ENCODE results near the gene GPR61. TPM values are rescaled to one million over a fixed set of nuclear protein-coding genes. Genes with fewer than 3 reads are reported as not detected.

The GPR61 gene
- total and polyA plus RNA-seq, 5 donors from 2014 or later = 0.20 to 0.43 (median 0.43) TPM; not detected in 2

- Mint-ChIP-seq H3K27me3 (no peaks in the 10 kb centered on the region), H3K4me3 (no peak overlapping the region), H3K4me1 (peaks cover 29 to 55% (median 36%) of the 10 kb centered on the region in 4 donors), H3K27ac (no peak overlapping the region), H3K36me3 (peaks cover 5% of the 10 kb centered on the region), H3K9me3 (no peaks in the 10 kb centered on the region)
- Histone ChIP-seq H3K27me3 (ENCODE audit: control insufficient read depth, insufficient read depth, low read length) (no peaks in the 10 kb centered on the region), H3K9me3 (ENCODE audit: control insufficient read depth in 2 of 2, low read length in 2 of 2) (no peaks in the 10 kb centered on the region), H3K4me1 (ENCODE audit: control insufficient read depth, insufficient read depth, low read length, poor library complexity, severe bottlenecking) (peaks cover 8% of the 10 kb centered on the region), H3K36me3 (ENCODE audit: control insufficient read depth, insufficient read depth, low read length) (peaks cover 6% of the 10 kb centered on the region), H3K4me3 (ENCODE audit: low read depth, low read length) (no peak overlapping the region), H3K27ac (ENCODE audit: insufficient read depth, low read length, poor library complexity, severe bottlenecking) (no peak overlapping the region)
- DNase-seq = no peak
- no peak for ATAC-seq (ENCODE audit: low read depth in 2 of 2)
These were observed 29.7 kb downstream of the GPR61 start for GRCh38 chr1:109569323-109569722.

DNA sequence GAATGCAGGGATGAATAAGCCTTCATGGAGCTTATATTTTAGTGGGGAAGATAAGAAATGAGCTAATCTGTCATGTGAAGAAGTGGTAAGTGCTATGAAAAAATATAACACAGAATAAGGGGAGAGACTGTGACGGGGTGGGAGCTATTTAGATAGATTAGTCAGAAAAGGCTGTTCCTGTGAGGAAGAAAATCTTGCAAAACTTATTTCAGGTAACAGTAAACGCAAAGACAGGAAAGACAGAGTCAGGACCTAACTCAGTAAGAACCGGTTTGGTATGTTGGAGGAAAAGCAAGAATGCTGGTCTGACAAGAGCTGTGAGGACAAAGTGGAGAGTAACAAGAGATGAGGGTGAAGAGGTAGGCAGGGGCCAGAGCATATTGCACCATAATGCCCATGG lies 30.7 kb downstream of the GPR61 start:
- Mint-ChIP-seq H3K36me3 (peaks cover 8% of the 10 kb centered on the region), H3K27me3 (no peaks in the 10 kb centered on the region), H3K4me1 (peaks cover 22 to 45% (median 31%) of the 10 kb centered on the region in 4 donors), H3K9me3 (no peaks in the 10 kb centered on the region), H3K27ac (no peak overlapping the region), H3K4me3 (no peak overlapping the region)
- Histone ChIP-seq H3K36me3 (ENCODE audit: control insufficient read depth, insufficient read depth, low read length) (peaks cover 13% of the 10 kb centered on the region), H3K27ac (ENCODE audit: insufficient read depth, low read length, poor library complexity, severe bottlenecking) (no peak overlapping the region), H3K4me1 (ENCODE audit: control insufficient read depth, insufficient read depth, low read length, poor library complexity, severe bottlenecking) (peaks cover 8% of the 10 kb centered on the region), H3K9me3 (ENCODE audit: control insufficient read depth in 2 of 2, low read length in 2 of 2) (no peaks in the 10 kb centered on the region), H3K27me3 (ENCODE audit: control insufficient read depth, insufficient read depth, low read length) (no peaks in the 10 kb centered on the region), H3K4me3 (ENCODE audit: low read depth, low read length) (no peak overlapping the region)
- ATAC-seq (ENCODE audit: low read depth in 2 of 2) = no peak
- no peak for DNase-seq

GRCh38 chr1:109573785-109574184 lies 34.1 kb downstream of the GPR61 start:
- Histone ChIP-seq H3K4me3 (ENCODE audit: low read depth, low read length) (no peak overlapping the region), H3K36me3 (ENCODE audit: control insufficient read depth, insufficient read depth, low read length) (peaks cover 32% of the 10 kb centered on the region), H3K27me3 (ENCODE audit: control insufficient read depth, insufficient read depth, low read length) (no peaks in the 10 kb centered on the region), H3K9me3 (ENCODE audit: control insufficient read depth in 2 of 2, low read length in 2 of 2) (no peaks in the 10 kb centered on the region), H3K4me1 (ENCODE audit: control insufficient read depth, insufficient read depth, low read length, poor library complexity, severe bottlenecking) (peaks cover 8% of the 10 kb centered on the region), H3K27ac (ENCODE audit: insufficient read depth, low read length, poor library complexity, severe bottlenecking) (no peak overlapping the region)
- Mint-ChIP-seq H3K4me1 (peaks cover 6 to 18% (median 12%) of the 10 kb centered on the region in 4 donors), H3K4me3 (no peak overlapping the region), H3K27ac (no peak overlapping the region), H3K27me3 (no peaks in the 10 kb centered on the region), H3K9me3 (no peaks in the 10 kb centered on the region), H3K36me3 (peaks cover 21% of the 10 kb centered on the region)
- no peak for DNase-seq
- no peak for ATAC-seq (ENCODE audit: low read depth in 2 of 2)

DNA sequence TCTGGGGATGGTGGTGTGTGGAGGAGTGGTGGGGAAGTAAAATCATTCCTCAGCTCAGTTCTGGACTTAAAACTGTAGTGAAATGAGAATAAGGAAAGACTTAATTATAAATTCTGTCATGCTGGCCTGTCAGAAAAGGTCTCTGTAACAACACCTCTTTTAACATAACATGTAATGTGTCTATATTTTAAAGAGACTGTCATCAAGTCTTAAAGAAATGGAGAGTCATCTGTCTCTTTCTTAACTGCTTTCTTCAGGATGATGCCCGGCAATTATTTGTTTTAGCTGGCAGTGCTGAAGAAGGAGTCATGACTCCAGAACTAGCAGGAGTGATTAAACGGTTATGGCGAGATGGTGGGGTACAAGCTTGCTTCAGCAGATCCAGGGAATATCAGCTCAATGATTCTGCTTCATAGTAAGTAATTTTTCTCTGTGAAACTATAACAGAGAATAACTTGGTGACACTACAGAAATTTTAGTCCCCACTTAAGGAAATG lies 39.3 kb downstream of the GPR61 start:
- Histone ChIP-seq H3K9me3 (ENCODE audit: control insufficient read depth in 2 of 2, low read length in 2 of 2) (no peaks in the 10 kb centered on the region), H3K36me3 (ENCODE audit: control insufficient read depth, insufficient read depth, low read length) (peaks cover 75% of the 10 kb centered on the region), H3K4me3 (ENCODE audit: low read depth, low read length) (no peak overlapping the region), H3K4me1 (ENCODE audit: control insufficient read depth, insufficient read depth, low read length, poor library complexity, severe bottlenecking) (no peaks in the 10 kb centered on the region), H3K27me3 (ENCODE audit: control insufficient read depth, insufficient read depth, low read length) (no peaks in the 10 kb centered on the region), H3K27ac (ENCODE audit: insufficient read depth, low read length, poor library complexity, severe bottlenecking) (no peak overlapping the region)
- Mint-ChIP-seq H3K4me1 (peaks cover 0 to 5% (median 3%) of the 10 kb centered on the region in 4 donors), H3K36me3 (peaks cover 43% of the 10 kb centered on the region), H3K4me3 (no peak overlapping the region), H3K9me3 (peaks cover 0 to 2% (median 0%) of the 10 kb centered on the region in 7 donors), H3K27ac (peak overlapping the region in 1 of 3 donors; percentile 35), H3K27me3 (no peaks in the 10 kb centered on the region)
- ATAC-seq (ENCODE audit: low read depth in 2 of 2) (no peak), DNase-seq (no peak)

DNA sequence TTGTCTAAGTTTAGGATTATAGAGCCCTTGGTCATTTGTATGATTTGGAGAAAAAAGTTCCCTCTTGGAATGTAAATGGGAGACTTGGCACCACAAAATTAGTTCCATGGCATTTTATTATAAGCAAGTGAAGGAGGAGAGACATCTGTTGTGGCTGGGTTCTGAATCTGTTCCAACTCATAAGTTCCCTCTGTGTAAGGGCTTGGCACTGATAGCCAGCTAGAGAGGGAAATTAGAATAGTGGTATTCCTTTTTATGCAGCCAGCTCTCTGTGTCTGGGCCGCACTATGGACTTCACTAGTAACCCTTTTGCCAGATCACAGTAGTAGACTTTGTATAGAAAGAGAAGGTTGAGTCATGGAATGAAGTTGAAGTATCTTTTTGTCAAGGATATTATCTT lies 39.8 kb downstream of the GPR61 start:
- ATAC-seq (ENCODE audit: low read depth in 2 of 2) (no peak), DNase-seq (no peak)
- no peak overlapping the region for H3K4me3 Mint-ChIP-seq
- peaks cover 0 to 5% (median 4%) of the 10 kb centered on the region in 4 donors for H3K4me1 Mint-ChIP-seq
- Histone ChIP-seq H3K9me3 (ENCODE audit: control insufficient read depth in 2 of 2, low read length in 2 of 2) (no peaks in the 10 kb centered on the region), H3K4me3 (ENCODE audit: low read depth, low read length) (no peak overlapping the region), H3K36me3 (ENCODE audit: control insufficient read depth, insufficient read depth, low read length) (peaks cover 75% of the 10 kb centered on the region), H3K27ac (ENCODE audit: insufficient read depth, low read length, poor library complexity, severe bottlenecking) (no peak overlapping the region), H3K4me1 (ENCODE audit: control insufficient read depth, insufficient read depth, low read length, poor library complexity, severe bottlenecking) (no peaks in the 10 kb centered on the region), H3K27me3 (ENCODE audit: control insufficient read depth, insufficient read depth, low read length) (no peaks in the 10 kb centered on the region)
- no peak overlapping the region for H3K27ac Mint-ChIP-seq
- no peaks in the 10 kb centered on the region for H3K27me3 Mint-ChIP-seq
- peaks cover 46% of the 10 kb centered on the region for H3K36me3 Mint-ChIP-seq
- H3K9me3 Mint-ChIP-seq = peaks cover 0 to 2% (median 0%) of the 10 kb centered on the region in 7 donors

GRCh38 chr1:109582021-109582420 lies 42.3 kb downstream of the GPR61 start:
- H3K27me3 Mint-ChIP-seq = no peaks in the 10 kb centered on the region
- no peaks in the 10 kb centered on the region for H3K4me1 ChIP-seq (ENCODE audit: control insufficient read depth, insufficient read depth, low read length, poor library complexity, severe bottlenecking)
- H3K36me3 Mint-ChIP-seq = peaks cover 46% of the 10 kb centered on the region
- H3K4me3 ChIP-seq (ENCODE audit: low read depth, low read length) = no peak overlapping the region
- DNase-seq = no peak
- H3K9me3 Mint-ChIP-seq = peaks cover 0 to 2% (median 0%) of the 10 kb centered on the region in 7 donors
- no peak overlapping the region for H3K4me3 Mint-ChIP-seq
- no peak for ATAC-seq (ENCODE audit: low read depth in 2 of 2)
- peaks cover 82% of the 10 kb centered on the region for H3K36me3 ChIP-seq (ENCODE audit: control insufficient read depth, insufficient read depth, low read length)
- H3K27ac ChIP-seq (ENCODE audit: insufficient read depth, low read length, poor library complexity, severe bottlenecking) = no peak overlapping the region
- no peaks in the 10 kb centered on the region for H3K27me3 ChIP-seq (ENCODE audit: control insufficient read depth, insufficient read depth, low read length)
- peaks cover 0 to 12% (median 6%) of the 10 kb centered on the region in 4 donors for H3K4me1 Mint-ChIP-seq
- H3K27ac Mint-ChIP-seq = no peak overlapping the region
- no peaks in the 10 kb centered on the region for H3K9me3 ChIP-seq (ENCODE audit: control insufficient read depth in 2 of 2, low read length in 2 of 2)

DNA sequence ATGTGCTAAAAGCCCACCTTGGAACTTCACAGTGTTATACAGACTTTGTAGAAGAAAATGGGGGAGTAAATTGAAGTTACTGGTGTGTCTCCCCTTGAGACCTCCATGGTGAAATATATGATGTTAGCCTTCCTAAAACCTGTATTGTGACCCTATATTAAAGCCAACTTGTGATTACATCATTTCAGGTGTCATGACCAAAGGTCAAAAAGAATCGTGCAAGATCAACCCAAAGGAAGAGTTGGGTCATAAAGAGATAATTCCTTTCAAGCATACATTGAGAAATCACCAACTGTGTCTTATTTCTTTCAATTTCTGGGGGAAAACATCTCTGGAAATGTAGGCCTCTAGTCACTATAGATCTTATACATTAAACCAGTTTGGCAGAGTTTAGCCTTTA lies 45.1 kb downstream of the GPR61 start:
- DNase-seq (no peak), ATAC-seq (ENCODE audit: low read depth in 2 of 2) (no peak)
- Mint-ChIP-seq H3K27me3 (no peaks in the 10 kb centered on the region), H3K9me3 (peaks cover 0 to 2% (median 0%) of the 10 kb centered on the region in 7 donors), H3K4me3 (no peak overlapping the region), H3K36me3 (peaks cover 48% of the 10 kb centered on the region), H3K27ac (peak overlapping the region in 1 of 3 donors; percentile 62), H3K4me1 (peaks cover 0 to 22% (median 8%) of the 10 kb centered on the region in 4 donors)
- Histone ChIP-seq H3K4me3 (ENCODE audit: low read depth, low read length) (no peak overlapping the region), H3K27me3 (ENCODE audit: control insufficient read depth, insufficient read depth, low read length) (no peaks in the 10 kb centered on the region), H3K27ac (ENCODE audit: insufficient read depth, low read length, poor library complexity, severe bottlenecking) (no peak overlapping the region), H3K36me3 (ENCODE audit: control insufficient read depth, insufficient read depth, low read length) (peaks cover 81% of the 10 kb centered on the region), H3K9me3 (ENCODE audit: control insufficient read depth in 2 of 2, low read length in 2 of 2) (no peaks in the 10 kb centered on the region), H3K4me1 (ENCODE audit: control insufficient read depth, insufficient read depth, low read length, poor library complexity, severe bottlenecking) (no peaks in the 10 kb centered on the region)

GRCh38 chr1:109586055-109586454 lies 46.4 kb downstream of the GPR61 start:
- ATAC-seq (ENCODE audit: low read depth in 2 of 2) = no peak
- H3K36me3 ChIP-seq (ENCODE audit: control insufficient read depth, insufficient read depth, low read length) = peaks cover 82% of the 10 kb centered on the region

More at GRCh38 chr1:109586055-109586454, 46.4 kb downstream of the GPR61 start:
- Histone ChIP-seq H3K27me3 (ENCODE audit: control insufficient read depth, insufficient read depth, low read length) (no peaks in the 10 kb centered on the region), H3K9me3 (ENCODE audit: control insufficient read depth in 2 of 2, low read length in 2 of 2) (no peaks in the 10 kb centered on the region), H3K4me1 (ENCODE audit: control insufficient read depth, insufficient read depth, low read length, poor library complexity, severe bottlenecking) (no peaks in the 10 kb centered on the region), H3K27ac (ENCODE audit: insufficient read depth, low read length, poor library complexity, severe bottlenecking) (no peak overlapping the region), H3K4me3 (ENCODE audit: low read depth, low read length) (no peak overlapping the region)
- no peak overlapping the region for H3K4me3 Mint-ChIP-seq
- H3K36me3 Mint-ChIP-seq = peaks cover 42% of the 10 kb centered on the region
- no peaks in the 10 kb centered on the region for H3K27me3 Mint-ChIP-seq
- H3K9me3 Mint-ChIP-seq = peaks cover 0 to 2% (median 0%) of the 10 kb centered on the region in 7 donors
- peak overlapping the region in 1 of 3 donors; percentile 42 for H3K27ac Mint-ChIP-seq
- peaks cover 0 to 22% (median 7%) of the 10 kb centered on the region in 4 donors for H3K4me1 Mint-ChIP-seq
- DNase-seq = no peak
